H9 (cell line): ENCODE results near the gene TRIM39. TPM values are rescaled to one million over a fixed set of nuclear protein-coding genes. Genes with fewer than 3 reads are reported as not detected.

Experiments used
- DNase-seq: peaks from one replicate; pipeline ENCODE4 v3.0.0-alpha.2; 2017
- H2AFZ ChIP-seq: one replicate; pipeline ENCODE4 v1.6.1; 2013; ENCODE audit warnings: mild to moderate bottlenecking, low read length, control low read depth, moderate library complexity
- H2AK5ac ChIP-seq: 2 replicates; pipeline ENCODE4 v1.6.1; 2013; ENCODE audit warnings: low read length, control low read depth, mixed read lengths; ENCODE audit not compliant: insufficient read length
- H2BK120ac ChIP-seq: one replicate; pipeline ENCODE4 v1.6.1; 2013; ENCODE audit warnings: low read depth, mild to moderate bottlenecking, low read length, control low read depth, inconsistent platforms; ENCODE audit not compliant: poor library complexity, severe bottlenecking
- H2BK12ac ChIP-seq: 2 replicates; pipeline ENCODE4 v1.6.1; 2013; ENCODE audit warnings: low read length, control low read depth, mixed read lengths, low read depth; ENCODE audit not compliant: insufficient read length
- H2BK15ac ChIP-seq: 2 replicates; pipeline ENCODE4 v1.6.1; 2013; ENCODE audit warnings: low read depth, low read length, control low read depth
- H2BK20ac ChIP-seq: one replicate; pipeline ENCODE4 v1.6.1; 2013; ENCODE audit warnings: low read depth, mild to moderate bottlenecking, low read length, control low read depth, inconsistent platforms; ENCODE audit not compliant: poor library complexity, severe bottlenecking
- H2BK5ac ChIP-seq: 2 replicates; pipeline ENCODE4 v1.6.1; 2013; ENCODE audit warnings: low read length, control low read depth, mixed read lengths; ENCODE audit not compliant: insufficient read length
- H3K14ac ChIP-seq: 2 replicates; pipeline ENCODE4 v1.6.1; 2013; ENCODE audit warnings: low read length, control low read depth; ENCODE audit not compliant: insufficient read depth
- H3K18ac ChIP-seq: 2 replicates; pipeline ENCODE4 v1.6.1; 2013; ENCODE audit warnings: low read depth, mild to moderate bottlenecking, mixed read lengths, low read length, control low read depth; ENCODE audit not compliant: insufficient read length
- H3K23ac ChIP-seq: 2 replicates; pipeline ENCODE4 v1.6.1; 2013; ENCODE audit warnings: low read length, control low read depth, mixed read lengths, low read depth; ENCODE audit not compliant: insufficient read length
- H3K23me2 ChIP-seq: 2 replicates; pipeline ENCODE4 v1.6.1; 2013; ENCODE audit warnings: low read depth, mild to moderate bottlenecking, mixed read lengths, low read length, control low read depth; ENCODE audit not compliant: insufficient read length, poor library complexity, severe bottlenecking
- H3K27ac ChIP-seq: 2 replicates; pipeline ENCODE4 v1.5.1; 2013; ENCODE audit warnings: low read length, control low read depth, mixed read lengths, low read depth; ENCODE audit not compliant: insufficient read length
- H3K27me3 ChIP-seq: 2 replicates; pipeline ENCODE4 v1.6.1; 2013; ENCODE audit warnings: low read length, control low read depth, inconsistent platforms; ENCODE audit not compliant: insufficient read depth
- H3K4ac ChIP-seq: 2 replicates; pipeline ENCODE4 v1.6.1; 2013; ENCODE audit warnings: low read depth, mild to moderate bottlenecking, control low read depth, inconsistent platforms, low read length, moderate library complexity
- H3K4me1 ChIP-seq: 2 replicates; pipeline ENCODE4 v1.6.1; 2013; ENCODE audit warnings: low read length, control low read depth, inconsistent platforms; ENCODE audit not compliant: insufficient read depth
- H3K4me2 ChIP-seq: 2 replicates; pipeline ENCODE4 v1.6.1; 2013; ENCODE audit warnings: low read length, control low read depth, mixed read lengths; ENCODE audit not compliant: insufficient read length, insufficient read depth
- H3K56ac ChIP-seq: 2 replicates; pipeline ENCODE4 v1.6.1; 2013; ENCODE audit warnings: low read depth, mild to moderate bottlenecking, mixed read lengths, low read length, control low read depth; ENCODE audit not compliant: insufficient read length
- H3K79me1 ChIP-seq: 2 replicates; pipeline ENCODE4 v1.6.1; 2013; ENCODE audit warnings: low read depth, mild to moderate bottlenecking, moderate library complexity, low read length, control low read depth, inconsistent platforms; ENCODE audit not compliant: insufficient read depth, poor library complexity, severe bottlenecking
- H3K79me2 ChIP-seq: 2 replicates; pipeline ENCODE4 v1.6.1; 2013; ENCODE audit warnings: low read length, control low read depth, inconsistent platforms; ENCODE audit not compliant: insufficient read depth
- H3K9ac ChIP-seq: 2 replicates; pipeline ENCODE4 v1.6.1; 2013; ENCODE audit warnings: low read length, control low read depth, mixed read lengths; ENCODE audit not compliant: insufficient read length; ENCODE audit errors: extremely low read depth
- H3K9me3 ChIP-seq: one replicate; pipeline ENCODE4 v1.6.1; 2013; ENCODE audit warnings: low read depth, low read length, inconsistent platforms; ENCODE audit not compliant: control insufficient read depth
- H3T11ph ChIP-seq: one replicate; pipeline ENCODE4 v1.6.1; 2013; ENCODE audit warnings: mild to moderate bottlenecking, low read length, control low read depth, inconsistent platforms
- H4K20me1 ChIP-seq: one replicate; pipeline ENCODE4 v1.6.1; 2013; ENCODE audit not compliant: control insufficient read depth, insufficient read length, insufficient read depth
- H4K5ac ChIP-seq: 2 replicates; pipeline ENCODE4 v1.6.1; 2013; ENCODE audit warnings: low read depth, mild to moderate bottlenecking, mixed read lengths, low read length, control low read depth; ENCODE audit not compliant: insufficient read length
- H4K8ac ChIP-seq: replicated peaks from 2 replicates; pipeline ENCODE4 v1.6.1; 2013; ENCODE audit warnings: low read length, control low read depth, mixed read lengths, low read depth; ENCODE audit not compliant: insufficient read length
- H4K91ac ChIP-seq: 2 replicates; pipeline ENCODE4 v1.6.1; 2013; ENCODE audit warnings: low read depth, mild to moderate bottlenecking, moderate library complexity, mixed read lengths, low read length, control low read depth; ENCODE audit not compliant: insufficient read length
- H3K27ac Mint-ChIP-seq, 3 experiments: 2 replicates in 2 of 3; 3 replicates in 1 of 3; pipeline ENCODE4 v1.8.0; 2020 to 2021; ENCODE audit warnings: mixed read lengths in 3 of 3, mild to moderate bottlenecking in 1 of 3, moderate library complexity in 1 of 3
- H3K27me3 Mint-ChIP-seq: 2 replicates; pipeline ENCODE4 v1.8.0; 2021; ENCODE audit warnings: low read depth, mild to moderate bottlenecking, moderate library complexity, mixed read lengths
- H3K36me3 Mint-ChIP-seq, 3 experiments: 2 replicates in 2 of 3; 3 replicates in 1 of 3; pipeline ENCODE4 v1.8.0; 2020 to 2021; ENCODE audit warnings: low read depth in 3 of 3, mixed read lengths in 3 of 3; ENCODE audit not compliant: insufficient read depth in 1 of 3
- H3K4me1 Mint-ChIP-seq, 2 experiments: 2 replicates each; pipeline ENCODE4 v1.8.0; 2020; ENCODE audit warnings: mixed read lengths in 2 of 2
- H3K4me3 Mint-ChIP-seq, 2 experiments: 2 replicates in 1 of 2; 3 replicates in 1 of 2; pipeline ENCODE4 v1.8.0; 2020 to 2021; ENCODE audit warnings: mild to moderate bottlenecking in 2 of 2, mixed read lengths in 2 of 2, moderate library complexity in 1 of 2
- H3K9me3 Mint-ChIP-seq, 2 experiments: 2 replicates in 1 of 2; 3 replicates in 1 of 2; pipeline ENCODE4 v1.8.0; 2020; ENCODE audit warnings: mild to moderate bottlenecking in 2 of 2, mixed read lengths in 2 of 2, moderate library complexity in 1 of 2
- WGBS: extraction: QIAGEN DNeasy Blood & Tissue Kit; methylation state at CpG from one replicate; pipeline ENCODE4 v1.1.7; 2013; ENCODE audit warnings: missing lambda C conversion rate, low lambda C conversion rate, mixed read lengths; ENCODE audit not compliant: insufficient read length; ENCODE audit errors: extremely low coverage; 5-methylcytosine and 5-hydroxymethylcytosine counted together
- total RNA-seq: library from RNA; stranded (reverse); gene quantifications from 2 replicates; pipeline ENCODE4 v1.2.1, GENCODE V29; 2021
- TF ChIP-seq, protein P1 (sequence below): fragments of 200-600 bp; sonication (generic); conservative IDR thresholded peaks from 3 replicates; pipeline ENCODE4 v1.8.0; 2021; ENCODE audit warnings: antibody characterized with exemption, mild to moderate bottlenecking

TRIM39 gene
- total RNA-seq, 1 experiment from 2014 or later = 26.2 TPM

DNA sequence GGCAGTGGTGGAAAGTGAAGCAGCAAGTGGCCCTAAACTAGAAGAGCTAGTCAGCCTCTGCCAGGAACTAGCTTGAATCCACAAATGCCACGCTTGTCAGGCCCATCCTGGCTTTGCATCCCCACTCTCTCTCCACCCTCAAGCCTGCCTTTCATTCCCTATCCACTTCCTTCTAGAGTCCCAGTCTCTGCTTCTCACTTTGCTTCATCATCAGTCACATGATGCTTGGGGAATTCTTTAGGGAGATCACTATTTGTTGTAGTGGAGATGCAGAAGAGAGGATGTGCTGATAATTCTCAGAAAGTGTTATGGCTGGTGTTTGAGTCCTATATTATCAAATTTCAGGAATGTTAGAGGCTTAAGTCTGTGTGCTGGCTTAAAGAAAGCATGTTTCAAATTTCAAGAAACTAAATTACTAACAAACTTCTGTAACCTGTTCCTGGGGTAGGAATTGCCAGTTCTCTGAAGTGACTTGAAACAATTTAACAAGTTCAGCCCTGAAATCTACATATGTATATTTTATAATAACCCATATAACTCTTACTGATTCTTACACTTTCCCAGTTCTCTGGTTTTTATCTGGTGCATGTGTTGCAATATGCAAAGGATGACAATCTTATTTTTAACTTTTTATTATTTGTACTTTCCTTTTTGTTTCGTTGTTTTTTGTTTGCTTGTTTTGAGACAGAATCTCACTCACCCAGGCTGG, 7.5 kb downstream of the TRIM39 start:
- H3K27ac Mint-ChIP-seq = no peak overlapping the region
- H3K23me2 ChIP-seq = no peaks in the 10 kb centered on the region
- H3T11ph ChIP-seq = no peak overlapping the region
- H3K36me3 Mint-ChIP-seq = peaks cover 17 to 73% (median 53%) of the 10 kb centered on the region in 3 experiments; a peak in 6 of 7 replicates
- no peak overlapping the region for H3K18ac ChIP-seq
- no peak overlapping the region for H3K56ac ChIP-seq
- H2BK15ac ChIP-seq = no peak overlapping the region
- H4K91ac ChIP-seq = no peak overlapping the region
- H2AK5ac ChIP-seq = no peak overlapping the region
- H3K14ac ChIP-seq = no peak overlapping the region
- no peaks in the 10 kb centered on the region for H3K4me1 ChIP-seq
- DNase-seq = no peak
- no peak overlapping the region for H2BK120ac ChIP-seq
- no peak overlapping the region for H4K8ac ChIP-seq
- H3K4me2 ChIP-seq = no peak overlapping the region
- H2BK20ac ChIP-seq = no peak overlapping the region
- no peaks in the 10 kb centered on the region for H3K79me1 ChIP-seq
- no CpG with 5 or more reads among the region's 2 CpGs for WGBS
- H3K23ac ChIP-seq = no peak overlapping the region
- H3K4me3 Mint-ChIP-seq = no peak overlapping the region
- H4K20me1 ChIP-seq = no peaks in the 10 kb centered on the region
- no peaks in the 10 kb centered on the region; a peak in 1 of 5 replicates for H3K9me3 Mint-ChIP-seq
- H3K27me3 ChIP-seq = no peaks in the 10 kb centered on the region
- no peaks in the 10 kb centered on the region for H3K79me2 ChIP-seq
- H2BK5ac ChIP-seq = no peak overlapping the region
- no peak overlapping the region for H2BK12ac ChIP-seq
- TF ChIP-seq, protein P1, sequence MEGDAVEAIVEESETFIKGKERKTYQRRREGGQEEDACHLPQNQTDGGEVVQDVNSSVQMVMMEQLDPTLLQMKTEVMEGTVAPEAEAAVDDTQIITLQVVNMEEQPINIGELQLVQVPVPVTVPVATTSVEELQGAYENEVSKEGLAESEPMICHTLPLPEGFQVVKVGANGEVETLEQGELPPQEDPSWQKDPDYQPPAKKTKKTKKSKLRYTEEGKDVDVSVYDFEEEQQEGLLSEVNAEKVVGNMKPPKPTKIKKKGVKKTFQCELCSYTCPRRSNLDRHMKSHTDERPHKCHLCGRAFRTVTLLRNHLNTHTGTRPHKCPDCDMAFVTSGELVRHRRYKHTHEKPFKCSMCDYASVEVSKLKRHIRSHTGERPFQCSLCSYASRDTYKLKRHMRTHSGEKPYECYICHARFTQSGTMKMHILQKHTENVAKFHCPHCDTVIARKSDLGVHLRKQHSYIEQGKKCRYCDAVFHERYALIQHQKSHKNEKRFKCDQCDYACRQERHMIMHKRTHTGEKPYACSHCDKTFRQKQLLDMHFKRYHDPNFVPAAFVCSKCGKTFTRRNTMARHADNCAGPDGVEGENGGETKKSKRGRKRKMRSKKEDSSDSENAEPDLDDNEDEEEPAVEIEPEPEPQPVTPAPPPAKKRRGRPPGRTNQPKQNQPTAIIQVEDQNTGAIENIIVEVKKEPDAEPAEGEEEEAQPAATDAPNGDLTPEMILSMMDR = no peak
- no peak overlapping the region for H2AFZ ChIP-seq
- H3K27me3 Mint-ChIP-seq = no peaks in the 10 kb centered on the region
- no peak overlapping the region for H3K27ac ChIP-seq
- no peaks in the 10 kb centered on the region for H3K9me3 ChIP-seq
- no peak overlapping the region for H3K4ac ChIP-seq
- no peaks in the 10 kb centered on the region for H3K4me1 Mint-ChIP-seq
- H3K9ac ChIP-seq = no peak overlapping the region
- H4K5ac ChIP-seq = no peak overlapping the region
